Ascending aorta (tissue), 2 donors: ENCODE results near the gene ULK3. TPM values are rescaled to one million over a fixed set of nuclear protein-coding genes. Genes with fewer than 3 reads are reported as not detected.

ENCODE experiments used
- DNase-seq, 2 donors: peaks; one replicate each; pipeline ENCODE4 v3.0.0-alpha.2; 2019; ENCODE audit warnings: low spot score in 2 of 2
- H3K27ac ChIP-seq, 2 donors: fragments of 200-600 bp; sonication (generic); one replicate each; pipeline ENCODE4 v1.5.1; 2016 to 2017; ENCODE audit warnings: mild to moderate bottlenecking in 1 of 2
- H3K27me3 ChIP-seq: fragments of 200-600 bp; sonication (generic); one replicate; pipeline ENCODE4 v1.5.1; 2017
- H3K36me3 ChIP-seq, 2 donors: fragments of 200-600 bp; sonication (generic); one replicate each; pipeline ENCODE4 v1.5.1; 2016
- H3K4me1 ChIP-seq, 2 donors: fragments of 200-600 bp; sonication (generic); one replicate each; pipeline ENCODE4 v1.5.1; 2016 to 2017; ENCODE audit warnings: mild to moderate bottlenecking in 1 of 2
- H3K4me3 ChIP-seq, 2 donors: fragments of 200-600 bp; sonication (generic); one replicate each; pipeline ENCODE4 v1.5.1; 2016 to 2017; ENCODE audit warnings: mild to moderate bottlenecking in 1 of 2
- H3K9me3 ChIP-seq, 2 donors: fragments of 200-600 bp; sonication (generic); one replicate each; pipeline ENCODE4 v1.5.1; 2016
- intact Hi-C: fragments of 100-400 bp; cut with DNase I; formaldehyde crosslinking; loops from one replicate; pipeline ENCODE4 v1.15.1; 2023
- total RNA-seq: library from RNA; depleted of rRNA; stranded (reverse); fragments of >200 nt; gene quantifications from one replicate; pipeline ENCODE4 v1.1.0, GENCODE V29; 2016
- TF ChIP-seq, protein P1 (sequence below), 3 experiments: fragments of 200-600 bp in 2 of 3; fragments of 450-650 bp in 1 of 3; sonication (generic) in 2 of 3; IDR thresholded peaks; one replicate each; pipeline ENCODE4 v1.5.1; 2016 to 2019; ENCODE audit warnings: antibody characterized with exemption in 3 of 3, mild to moderate bottlenecking in 1 of 3, moderate library complexity in 1 of 3

Gene ULK3
- total RNA-seq, 1 donor from 2014 or later = 54.0 TPM

DNA sequence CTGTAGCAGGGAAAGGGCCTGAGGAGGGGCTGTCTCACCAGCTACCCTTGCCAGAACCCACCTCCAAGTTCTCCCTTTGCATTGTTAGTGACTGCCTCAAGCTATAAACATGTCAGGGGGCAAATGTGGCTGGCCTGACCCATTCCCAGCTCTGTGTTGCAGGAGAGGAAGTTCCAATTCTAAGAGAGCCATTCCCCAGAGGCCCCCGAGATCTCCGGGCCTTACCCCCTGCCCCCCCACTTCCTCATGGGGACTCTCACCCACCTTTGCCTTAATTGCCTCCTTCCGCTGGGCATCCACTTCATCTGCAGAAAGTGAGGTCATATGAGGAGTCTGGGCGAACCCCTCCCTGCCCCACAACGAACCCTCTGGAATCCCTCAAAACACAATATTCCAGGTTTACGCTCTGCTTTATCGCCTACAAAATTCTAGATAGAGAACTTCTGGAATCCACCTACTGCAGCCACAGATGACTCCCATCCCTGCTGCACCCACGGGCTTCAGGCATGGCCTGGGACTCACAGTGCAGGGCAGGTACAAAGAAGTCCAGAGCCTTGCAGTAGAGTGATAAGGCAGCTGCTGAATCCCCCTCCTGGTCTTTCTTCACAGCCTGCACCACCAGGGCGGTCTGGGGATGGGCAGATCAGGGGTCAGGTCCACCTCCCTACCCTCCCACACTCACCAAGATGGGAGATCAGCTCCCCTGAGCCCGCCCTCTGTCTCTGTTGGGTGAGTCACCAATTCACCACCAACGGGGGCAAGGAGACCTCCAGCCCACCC, 4.0 kb downstream of the ULK3 start:
- Histone ChIP-seq H3K27me3 (no peaks in the 10 kb centered on the region), H3K27ac (no peak overlapping the region), H3K36me3 (peaks cover 11 to 15% of the 10 kb centered on the region in 2 donors), H3K9me3 (no peaks in the 10 kb centered on the region), H3K4me1 (peaks cover 4 to 7% of the 10 kb centered on the region in 2 donors), H3K4me3 (no peak overlapping the region)
- DNase-seq = no peak
- TF ChIP-seq, protein P1, sequence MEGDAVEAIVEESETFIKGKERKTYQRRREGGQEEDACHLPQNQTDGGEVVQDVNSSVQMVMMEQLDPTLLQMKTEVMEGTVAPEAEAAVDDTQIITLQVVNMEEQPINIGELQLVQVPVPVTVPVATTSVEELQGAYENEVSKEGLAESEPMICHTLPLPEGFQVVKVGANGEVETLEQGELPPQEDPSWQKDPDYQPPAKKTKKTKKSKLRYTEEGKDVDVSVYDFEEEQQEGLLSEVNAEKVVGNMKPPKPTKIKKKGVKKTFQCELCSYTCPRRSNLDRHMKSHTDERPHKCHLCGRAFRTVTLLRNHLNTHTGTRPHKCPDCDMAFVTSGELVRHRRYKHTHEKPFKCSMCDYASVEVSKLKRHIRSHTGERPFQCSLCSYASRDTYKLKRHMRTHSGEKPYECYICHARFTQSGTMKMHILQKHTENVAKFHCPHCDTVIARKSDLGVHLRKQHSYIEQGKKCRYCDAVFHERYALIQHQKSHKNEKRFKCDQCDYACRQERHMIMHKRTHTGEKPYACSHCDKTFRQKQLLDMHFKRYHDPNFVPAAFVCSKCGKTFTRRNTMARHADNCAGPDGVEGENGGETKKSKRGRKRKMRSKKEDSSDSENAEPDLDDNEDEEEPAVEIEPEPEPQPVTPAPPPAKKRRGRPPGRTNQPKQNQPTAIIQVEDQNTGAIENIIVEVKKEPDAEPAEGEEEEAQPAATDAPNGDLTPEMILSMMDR (IDR thresholded peaks at IDR 0.05) = no peak
- intact Hi-C loops = no loop called here

DNA sequence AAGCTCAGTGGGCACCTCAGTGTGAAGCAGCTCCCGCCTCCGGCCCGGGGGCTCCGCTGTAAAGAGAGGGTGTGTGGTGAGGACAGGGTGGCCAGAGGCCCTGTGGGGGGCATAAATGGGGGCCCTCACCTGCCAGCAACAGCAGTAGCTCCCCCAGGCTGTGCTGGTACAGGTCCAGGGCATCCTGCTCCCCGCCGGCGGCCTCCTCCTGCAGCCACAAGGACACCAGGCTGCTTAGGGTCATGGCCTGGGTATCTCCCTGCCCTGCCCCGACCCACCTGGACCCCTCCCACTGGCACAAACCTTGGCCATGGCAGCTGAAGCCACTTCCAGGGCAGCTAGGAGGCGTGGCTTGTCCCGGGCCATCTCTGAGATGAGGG, 4.8 kb downstream of the ULK3 start:
- no peak for DNase-seq
- H3K36me3 ChIP-seq = peaks cover 11 to 15% of the 10 kb centered on the region in 2 donors
- H3K4me3 ChIP-seq = no peak overlapping the region
- no peaks in the 10 kb centered on the region for H3K27me3 ChIP-seq
- H3K4me1 ChIP-seq = peaks cover 4 to 7% of the 10 kb centered on the region in 2 donors
- TF ChIP-seq, protein P1 (IDR thresholded peaks at IDR 0.05) = no peak
- H3K9me3 ChIP-seq = no peaks in the 10 kb centered on the region
- intact Hi-C loops = no loop called here
- no peak overlapping the region for H3K27ac ChIP-seq

DNA sequence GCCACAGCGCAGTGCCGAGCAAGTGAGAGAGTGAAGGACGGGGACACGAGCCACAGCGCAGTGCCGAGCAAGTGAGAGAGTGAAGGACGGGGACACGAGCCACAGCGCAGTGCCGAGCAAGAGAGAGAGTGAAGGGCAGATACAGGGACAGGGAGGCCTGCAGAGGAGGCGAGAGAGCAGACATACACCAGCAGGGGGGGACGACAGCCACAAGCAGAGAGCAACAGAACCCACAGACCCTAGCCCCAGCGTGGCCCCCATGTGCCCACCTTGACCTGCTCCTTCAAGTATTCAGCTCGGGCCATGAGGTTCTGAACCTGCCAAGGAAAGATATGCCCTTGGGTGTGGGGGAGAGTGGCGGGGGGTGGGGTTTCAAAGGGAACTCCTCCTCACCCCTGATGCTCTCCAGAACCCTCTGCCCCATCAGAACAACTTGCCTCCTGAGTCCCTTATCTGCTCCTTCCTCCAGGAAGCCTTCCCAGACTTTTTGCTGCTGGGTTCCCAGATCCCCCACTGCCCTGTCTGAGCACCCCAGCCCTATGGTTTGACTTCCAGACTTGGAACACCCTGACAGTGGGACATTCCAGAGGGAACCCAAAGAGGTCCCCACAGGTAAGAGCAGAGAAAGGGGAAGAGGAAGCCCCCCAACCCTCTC, 5.3 kb downstream of the ULK3 start:
- no peaks in the 10 kb centered on the region for H3K27me3 ChIP-seq
- H3K36me3 ChIP-seq = peaks cover 11 to 15% of the 10 kb centered on the region in 2 donors
- peaks cover 4 to 7% of the 10 kb centered on the region in 2 donors for H3K4me1 ChIP-seq
- TF ChIP-seq, protein P1 (IDR thresholded peaks at IDR 0.05) = no peak
- no peaks in the 10 kb centered on the region for H3K9me3 ChIP-seq
- DNase-seq = no peak
- H3K27ac ChIP-seq = no peak overlapping the region
- no peak overlapping the region for H3K4me3 ChIP-seq
- intact Hi-C loops = no loop called here

DNA sequence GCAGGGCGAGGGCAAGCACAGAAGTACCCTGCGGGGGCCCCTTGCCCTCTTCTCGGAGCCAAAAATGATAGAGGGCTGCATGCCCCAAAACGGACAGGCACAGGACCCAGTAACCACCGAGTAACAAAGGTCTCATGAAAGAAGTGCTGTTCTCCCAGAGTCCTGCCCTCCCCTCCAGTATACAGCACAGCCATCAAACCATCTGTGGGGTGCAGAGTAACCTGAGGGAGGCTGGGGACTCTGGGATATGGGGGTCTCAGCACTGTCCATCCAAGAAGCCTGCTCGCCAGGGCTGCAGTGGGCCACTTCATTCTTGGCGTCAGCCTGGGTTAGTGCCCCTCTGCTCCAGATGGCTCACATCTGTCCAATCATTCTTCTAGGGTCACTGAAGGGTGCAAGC, 6.1 kb downstream of the ULK3 start:
- H3K4me1 ChIP-seq = peaks cover 0 to under 1% of the 10 kb centered on the region in 2 donors
- TF ChIP-seq, protein P1 (IDR thresholded peaks at IDR 0.05) = no peak
- H3K36me3 ChIP-seq = peaks cover 11 to 15% of the 10 kb centered on the region in 2 donors
- no peak overlapping the region for H3K27ac ChIP-seq
- H3K4me3 ChIP-seq = no peak overlapping the region
- DNase-seq = no peak
- no peaks in the 10 kb centered on the region for H3K9me3 ChIP-seq
- intact Hi-C loops = no loop called here
- H3K27me3 ChIP-seq = no peaks in the 10 kb centered on the region

DNA sequence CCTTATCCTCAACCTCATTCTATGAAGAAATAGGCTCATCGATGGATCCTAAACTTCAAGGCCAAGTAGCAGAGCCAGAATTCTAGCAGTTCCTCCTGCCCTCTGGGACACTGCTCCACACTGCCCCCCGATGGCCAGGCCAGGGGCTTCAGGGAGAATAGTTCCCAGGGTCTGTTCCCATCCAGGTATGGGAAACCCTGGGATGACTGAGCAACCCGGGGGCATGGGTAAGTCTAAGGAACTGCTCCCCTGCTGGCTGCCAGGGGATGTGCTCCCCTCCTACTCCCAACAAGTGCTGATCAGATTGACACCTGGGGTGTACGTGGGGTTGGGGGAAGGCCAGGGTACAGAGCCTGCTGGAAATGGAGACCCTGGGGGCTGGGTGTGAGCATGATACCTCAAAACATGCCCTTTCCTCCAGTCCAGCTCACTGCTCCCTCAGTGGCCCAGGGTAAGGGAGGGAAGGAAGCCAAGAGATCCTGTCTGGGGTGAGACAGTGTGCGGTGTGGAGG, 7.6 kb downstream of the ULK3 start:
- intact Hi-C loops = loop anchor here (1.0 kb wide), 1 partner anchor 53 kb away; the partner anchor contains the start of gene CSK
- no peaks in the 10 kb centered on the region for H3K27me3 ChIP-seq
- peaks cover 11 to 15% of the 10 kb centered on the region in 2 donors for H3K36me3 ChIP-seq
- no peaks in the 10 kb centered on the region for H3K4me1 ChIP-seq
- H3K27ac ChIP-seq = no peak overlapping the region
- H3K9me3 ChIP-seq = no peaks in the 10 kb centered on the region
- no peak overlapping the region for H3K4me3 ChIP-seq
- no peak for DNase-seq
- TF ChIP-seq, protein P1 (IDR thresholded peaks at IDR 0.05) = peak; percentile 53 to 60 (median 56)
